Tibial nerve (tissue), 4 donors: ENCODE measurements around the gene TENM3. TPM values are rescaled to one million over a fixed set of nuclear protein-coding genes. Genes with fewer than 3 reads are reported as not detected.

Experiments
- DNase-seq, 2 donors: peaks; one replicate each; pipeline ENCODE4 v3.0.0-alpha.2; 2019; ENCODE audit warnings: low spot score in 2 of 2
- H3K27ac ChIP-seq, 4 donors: fragments of 200-600 bp; sonication (generic) in 3 of 4; one replicate each; pipeline ENCODE4 v1.5.1; 2017 to 2019; ENCODE audit warnings: mild to moderate bottlenecking in 1 of 4
- H3K27me3 ChIP-seq, 2 donors: fragments of 200-600 bp; sonication (generic) in 1 of 2; one replicate each; pipeline versions ENCODE4 v1.5.1 to v1.6.0; 2017 to 2019
- H3K36me3 ChIP-seq, 3 donors: fragments of 200-600 bp; sonication (generic); one replicate each; pipeline ENCODE4 v1.5.1; 2018 to 2019
- H3K4me1 ChIP-seq, 4 donors: fragments of 200-600 bp; sonication (generic) in 3 of 4; one replicate each; pipeline ENCODE4 v1.5.1; 2017 to 2019
- H3K4me3 ChIP-seq, 4 donors: fragments of 200-600 bp; sonication (generic) in 3 of 4; one replicate each; pipeline ENCODE4 v1.5.1; 2017 to 2019; ENCODE audit warnings: mild to moderate bottlenecking in 1 of 4, moderate library complexity in 1 of 4
- H3K9me3 ChIP-seq, 4 donors: fragments of 200-600 bp; sonication (generic) in 3 of 4; one replicate each; pipeline ENCODE4 v1.5.1; 2017 to 2019
- CTCF ChIP-seq, 5 experiments: fragments of 200-600 bp in 3 of 5; fragments of 450-650 bp in 2 of 5; sonication (generic) in 3 of 5; IDR thresholded peaks; one replicate each; pipeline ENCODE4 v1.5.1; 2016 to 2019; ENCODE audit warnings: antibody characterized with exemption in 5 of 5, mild to moderate bottlenecking in 3 of 5, moderate library complexity in 2 of 5
- EP300 ChIP-seq, 2 donors: sonication (generic); formaldehyde crosslinking; IDR thresholded peaks; one replicate each; pipeline ENCODE4 v1.6.1; 2017; ENCODE audit warnings: antibody characterized with exemption in 2 of 2, mild to moderate bottlenecking in 1 of 2
- POLR2A ChIP-seq, 2 donors: fragments of 450-650 bp; IDR thresholded peaks; one replicate each; pipeline ENCODE4 v1.6.1; 2017; ENCODE audit warnings: antibody characterized with exemption in 2 of 2, mild to moderate bottlenecking in 2 of 2, moderate library complexity in 2 of 2
- WGBS, 2 donors: methylation state at CpG; one replicate each; pipeline ENCODE4 v1.1.5; 2018; 5-methylcytosine and 5-hydroxymethylcytosine counted together
- total RNA-seq, 4 donors: library from RNA; depleted of rRNA; stranded (reverse); fragments of >200 nt; gene quantifications; one replicate each; pipeline ENCODE4 v1.1.0, GENCODE V29; 2016

TENM3 gene
- total RNA-seq, 4 donors from 2014 or later, result 19.0 to 60.5 (median 29.4) TPM

- Histone ChIP-seq H3K4me1 (no peaks in the 10 kb centered on the region), H3K4me3 (no peak overlapping the region), H3K27me3 (no peaks in the 10 kb centered on the region), H3K27ac (peak overlapping the region in 1 of 4 donors; percentile 49), H3K36me3 (peaks cover 0 to 6% (median 0%) of the 10 kb centered on the region in 3 donors), H3K9me3 (no peaks in the 10 kb centered on the region)
- 89 to 92% methylated on average over 11 of the region's 11 CpGs for WGBS, 2 donors
- TF ChIP-seq CTCF (IDR thresholded peaks at IDR 0.05), result no peak
- TF ChIP-seq POLR2A (IDR thresholded peaks at IDR 0.05), result no peak
- TF ChIP-seq EP300 (IDR thresholded peaks at IDR 0.05), result no peak
- DNase-seq, result no peak
Observed at GRCh38 chr4:182679533-182679932, 436.3 kb downstream of the TENM3 start.

- WGBS, 2 donors, result 49 to 59% methylated on average over 15 of the region's 15 CpGs
- DNase-seq, result no peak
- Histone ChIP-seq H3K27me3 (no peaks in the 10 kb centered on the region), H3K27ac (peak overlapping the region; percentile 27 to 52 (median 42)), H3K36me3 (no peaks in the 10 kb centered on the region), H3K4me1 (no peaks in the 10 kb centered on the region), H3K4me3 (peak overlapping the region in 2 of 4 donors; percentile 7 to 15), H3K9me3 (no peaks in the 10 kb centered on the region)
- TF ChIP-seq EP300 (IDR thresholded peaks at IDR 0.05) (no peak), CTCF (IDR thresholded peaks at IDR 0.05) (no peak), POLR2A (IDR thresholded peaks at IDR 0.05) (no peak)
Observed at GRCh38 chr4:182680234-182680653, 437.0 kb downstream of the TENM3 start.

GRCh38 chr4:182683661-182684060 lies 440.5 kb downstream of the TENM3 start:
- H3K4me1 ChIP-seq, result no peaks in the 10 kb centered on the region
- no peaks in the 10 kb centered on the region for H3K9me3 ChIP-seq
- no peak overlapping the region for H3K4me3 ChIP-seq
- no peak for TF ChIP-seq POLR2A (IDR thresholded peaks at IDR 0.05)
- no peak for TF ChIP-seq EP300 (IDR thresholded peaks at IDR 0.05)
- no peak for TF ChIP-seq CTCF (IDR thresholded peaks at IDR 0.05)
- H3K27me3 ChIP-seq, result no peaks in the 10 kb centered on the region
- no peak for DNase-seq
- H3K27ac ChIP-seq, result no peak overlapping the region
- 49 to 57% methylated on average over 5 of the region's 5 CpGs for WGBS, 2 donors
- H3K36me3 ChIP-seq, result peaks cover 0 to 4% (median 0%) of the 10 kb centered on the region in 3 donors

GRCh38 chr4:182684796-182685195 lies 441.6 kb downstream of the TENM3 start:
- Histone ChIP-seq H3K4me1 (no peaks in the 10 kb centered on the region), H3K36me3 (peaks cover 0 to 11% (median 0%) of the 10 kb centered on the region in 3 donors), H3K9me3 (no peaks in the 10 kb centered on the region), H3K27me3 (no peaks in the 10 kb centered on the region), H3K27ac (no peak overlapping the region), H3K4me3 (no peak overlapping the region)
- DNase-seq, result no peak
- TF ChIP-seq POLR2A (IDR thresholded peaks at IDR 0.05) (no peak), EP300 (IDR thresholded peaks at IDR 0.05) (no peak), CTCF (IDR thresholded peaks at IDR 0.05) (no peak)

- no peak for TF ChIP-seq EP300 (IDR thresholded peaks at IDR 0.05)
- no peak for TF ChIP-seq CTCF (IDR thresholded peaks at IDR 0.05)
- no peak for TF ChIP-seq POLR2A (IDR thresholded peaks at IDR 0.05)
- no peaks in the 10 kb centered on the region for H3K9me3 ChIP-seq
- H3K27ac ChIP-seq, result no peak overlapping the region
- H3K27me3 ChIP-seq, result no peaks in the 10 kb centered on the region
- peaks cover 0 to 14% (median 0%) of the 10 kb centered on the region in 3 donors for H3K36me3 ChIP-seq
- DNase-seq, result no peak
- WGBS, 2 donors, result 74 to 77% methylated on average over 14 of the region's 14 CpGs
- H3K4me3 ChIP-seq, result no peak overlapping the region
- no peaks in the 10 kb centered on the region for H3K4me1 ChIP-seq
Observed at GRCh38 chr4:182688081-182688480, 444.9 kb downstream of the TENM3 start.
